GM18507 (cell line): Measurements from ENCODE around the gene UBE2R2.
"Not testable (repeated sequence)": the region's sequence is repeated elsewhere in the genome, so short reads cannot be mapped to it uniquely, and the experiment has no call there.

Source experiments
- DNase-seq: peaks from one replicate; pipeline ENCODE4 v3.0.0; 2011; ENCODE audit warnings: low read depth; ENCODE audit not compliant: insufficient read length; ENCODE audit errors: extremely low spot score
- FAIRE-seq: peaks from 2 replicates; lab custom pipeline; 2011; peaks lifted over from hg19 to GRCh38; lab: Jason Lieb, UNC

Gene UBE2R2

DNA sequence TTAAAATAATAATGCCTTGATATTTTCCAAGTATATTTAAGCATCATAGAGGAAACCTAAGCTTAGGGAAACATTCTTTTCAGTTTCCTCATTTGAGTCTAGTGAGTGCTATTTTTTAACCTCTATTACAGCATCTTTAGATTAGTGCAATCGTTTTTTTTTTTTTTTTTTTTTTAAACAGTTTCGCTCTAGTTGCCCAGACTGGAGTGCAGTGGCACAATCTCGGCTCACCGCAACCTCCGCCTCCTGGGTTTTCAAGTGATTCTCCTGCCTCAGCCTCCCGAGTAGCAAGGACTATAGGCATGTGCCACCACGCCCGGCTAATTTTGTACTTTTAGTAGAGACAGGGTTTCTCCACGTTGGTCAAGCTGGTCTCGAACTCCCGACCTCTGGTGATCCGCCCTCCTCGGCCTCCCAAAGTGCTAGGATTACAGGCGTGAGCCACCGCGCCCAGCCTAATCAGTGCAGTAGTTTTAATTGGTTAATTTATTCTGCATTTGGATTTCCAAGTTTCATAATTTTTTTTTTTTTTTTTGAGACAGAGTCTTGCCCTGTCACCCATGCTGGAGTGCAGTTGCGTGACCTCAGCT is 12.8 kb downstream of the UBE2R2 start:
- not testable (repeated sequence) for FAIRE-seq, DNase-seq

DNA sequence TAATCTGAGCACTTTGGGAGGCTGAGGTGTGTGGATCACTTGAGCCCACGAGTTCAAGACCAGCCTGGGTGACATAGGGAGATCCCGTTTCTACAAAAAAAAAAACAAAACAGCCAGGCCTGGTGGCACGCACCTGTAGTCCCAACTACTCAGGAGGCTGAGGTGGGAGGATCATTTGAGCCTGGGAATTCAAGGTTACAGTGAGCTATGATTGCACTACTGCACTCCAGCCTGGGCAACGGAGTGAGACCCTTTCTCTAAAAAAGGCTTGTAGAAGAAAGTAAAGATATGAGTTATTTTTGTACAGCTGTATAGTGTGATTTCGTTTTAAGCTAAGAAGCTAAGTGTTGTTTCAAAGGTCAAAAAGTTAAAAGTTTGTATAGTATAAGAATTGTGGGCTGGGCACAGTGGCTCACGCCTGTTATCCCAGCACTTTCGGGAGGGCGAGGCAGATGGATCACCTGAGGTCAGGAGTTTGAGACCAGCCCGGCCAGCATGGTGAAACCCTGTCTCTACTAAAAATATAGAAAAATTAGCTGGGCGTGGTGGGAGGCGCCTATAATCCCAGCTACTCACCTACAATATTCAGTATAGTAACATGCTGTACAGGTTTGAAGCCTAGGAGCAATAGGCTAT is 18.8 kb downstream of the UBE2R2 start:
- FAIRE-seq (no peak), DNase-seq (no peak)

DNA sequence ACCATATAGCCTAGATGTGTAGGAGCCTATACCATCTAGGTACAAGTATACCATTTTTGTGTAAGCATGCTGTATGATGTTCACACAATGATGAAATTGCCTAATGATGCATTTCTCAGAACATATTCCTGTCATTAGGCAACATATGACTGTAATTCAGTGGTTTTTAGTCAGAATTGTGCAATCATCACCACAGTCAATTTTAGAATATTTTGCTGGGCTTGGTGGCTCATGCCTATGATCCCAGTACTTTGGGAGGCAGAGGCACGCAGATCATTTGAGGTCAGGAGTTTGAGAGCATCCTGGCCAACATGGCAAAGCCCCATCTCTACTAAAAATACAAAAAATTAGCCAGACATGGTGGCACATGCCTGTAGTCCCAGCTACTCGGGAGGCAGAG is 19.3 kb downstream of the UBE2R2 start:
- FAIRE-seq, DNase-seq: not testable (repeated sequence)

DNA sequence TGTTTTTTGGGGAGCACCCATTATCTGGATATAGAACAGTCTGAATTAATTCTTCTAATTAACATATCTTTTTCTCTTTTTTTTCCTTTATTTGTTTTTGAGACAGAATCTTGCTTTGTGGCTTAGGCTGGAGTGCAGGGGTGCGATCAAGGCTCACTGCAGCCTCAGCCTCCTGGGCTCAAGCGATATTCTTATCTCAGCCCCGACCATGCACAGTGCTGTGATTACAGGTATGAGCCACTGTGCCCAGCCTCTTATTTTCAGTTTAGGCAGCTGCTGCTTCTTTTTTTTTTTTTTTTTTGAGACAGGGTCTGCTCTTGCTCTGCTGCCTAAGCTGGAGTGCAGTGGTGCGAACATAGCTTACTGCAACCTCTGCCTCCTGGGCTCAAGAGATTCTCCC is 20.2 kb downstream of the UBE2R2 start:
- FAIRE-seq (no peak), DNase-seq (no peak)

DNA sequence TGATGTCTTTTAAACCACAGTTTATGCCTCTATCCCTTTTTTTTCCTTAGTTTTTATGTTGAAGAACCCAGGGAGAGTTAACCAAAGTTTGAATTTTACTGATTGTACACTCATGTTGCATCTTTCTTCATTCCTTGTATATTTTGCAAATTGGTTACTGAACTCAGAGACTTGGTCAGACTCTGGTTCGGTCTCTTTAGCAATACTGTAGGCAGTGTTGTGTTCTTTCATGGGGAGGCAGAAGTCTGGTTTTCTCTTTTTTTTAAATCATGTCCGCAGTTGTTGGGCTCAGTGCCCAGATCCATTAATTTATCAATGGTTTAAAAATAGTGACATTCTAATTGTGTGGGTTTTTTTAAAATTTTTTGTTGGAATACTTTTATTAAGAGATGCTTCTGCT is 23.4 kb downstream of the UBE2R2 start:
- no peak for DNase-seq
- no peak for FAIRE-seq

DNA sequence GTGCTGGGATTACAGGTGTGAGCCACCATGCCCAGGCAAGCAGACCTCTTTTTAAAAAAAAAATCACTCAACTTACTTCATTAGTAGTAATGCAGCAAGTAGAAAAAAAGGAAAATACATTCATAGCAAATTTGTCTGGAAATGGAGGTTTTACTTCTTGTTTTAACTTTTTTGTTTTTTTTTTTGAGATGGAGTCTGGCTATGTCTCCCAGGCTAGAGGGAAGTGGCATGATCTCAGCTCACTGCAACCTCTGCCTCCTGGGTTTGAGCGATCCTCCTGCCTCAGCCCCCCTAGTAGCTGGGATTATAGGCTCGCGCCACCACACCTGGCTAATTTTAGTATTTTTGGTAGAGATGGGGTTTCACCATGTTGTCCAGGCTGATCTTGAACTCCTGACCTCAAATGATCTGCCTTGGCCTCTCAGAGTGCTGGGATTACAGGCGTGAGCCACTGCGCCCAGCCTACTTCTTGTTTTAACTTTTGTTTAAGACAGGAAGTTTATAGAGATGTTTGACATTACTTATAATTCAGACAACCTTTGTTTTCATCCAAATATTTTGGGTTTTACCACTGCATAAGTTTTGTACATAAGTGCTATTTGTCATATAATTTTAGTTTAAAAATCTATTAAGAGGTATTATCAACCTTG is 26.5 kb downstream of the UBE2R2 start:
- DNase-seq = no peak

DNA sequence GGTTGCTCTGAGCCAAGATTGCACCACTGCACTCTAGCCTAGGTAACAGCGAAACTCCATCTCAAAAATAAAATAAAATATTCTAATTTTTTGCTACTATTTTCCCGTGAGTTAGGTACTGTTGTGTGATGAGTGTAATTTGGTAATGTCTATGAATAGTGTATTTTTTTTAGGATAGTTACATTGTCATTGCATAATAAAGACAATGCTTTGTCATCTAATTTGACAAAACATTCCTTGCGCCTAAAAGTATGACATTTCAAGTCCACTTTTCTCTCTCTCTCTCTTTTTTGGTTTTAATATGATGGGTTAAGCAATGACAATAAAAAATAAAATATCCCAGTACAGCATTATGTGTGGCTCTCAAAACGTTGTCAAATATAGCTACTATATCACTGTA is 29.3 kb downstream of the UBE2R2 start:
- no peak for DNase-seq

More for the DNA sequence above, 26.5 kb downstream of the UBE2R2 start:
- no peak for FAIRE-seq

DNA sequence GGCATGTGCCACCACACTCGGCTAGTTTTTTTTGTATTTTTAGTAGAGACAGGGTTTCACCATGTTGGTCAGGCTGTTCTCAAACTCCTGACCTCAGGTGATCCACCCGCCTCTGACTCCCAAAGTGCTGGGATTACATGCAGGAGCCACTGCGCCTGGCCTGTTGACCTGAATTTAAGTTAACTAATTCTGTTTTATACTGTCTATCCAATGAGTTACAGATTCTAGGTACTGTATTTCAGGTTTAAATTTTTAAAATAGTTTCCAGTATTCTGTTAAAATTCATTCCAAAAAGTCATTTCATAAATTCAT is 30.9 kb downstream of the UBE2R2 start:
- not testable (repeated sequence) for FAIRE-seq

More for the DNA sequence above, 29.3 kb downstream of the UBE2R2 start:
- FAIRE-seq = no peak

DNA sequence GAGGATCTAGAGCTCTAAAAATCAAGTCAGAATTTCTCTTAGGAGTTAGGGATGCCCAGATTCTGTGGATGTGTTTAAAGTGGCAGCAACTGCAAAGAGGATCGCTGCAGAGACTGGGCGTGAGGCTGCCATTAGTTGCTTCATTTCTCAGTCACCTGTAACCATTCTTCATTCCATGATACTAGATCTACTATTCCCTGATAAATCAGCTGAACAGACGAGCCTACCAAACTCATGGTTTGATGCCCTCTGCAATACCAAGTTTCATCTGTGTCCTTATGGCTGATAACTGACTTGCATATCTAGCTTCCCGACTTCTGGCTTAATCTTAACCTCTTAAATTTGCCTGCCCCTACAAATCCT is 33.3 kb downstream of the UBE2R2 start:
- DNase-seq = no peak
- no peak for FAIRE-seq

More for the DNA sequence above, 30.9 kb downstream of the UBE2R2 start:
- not testable (repeated sequence) for DNase-seq

DNA sequence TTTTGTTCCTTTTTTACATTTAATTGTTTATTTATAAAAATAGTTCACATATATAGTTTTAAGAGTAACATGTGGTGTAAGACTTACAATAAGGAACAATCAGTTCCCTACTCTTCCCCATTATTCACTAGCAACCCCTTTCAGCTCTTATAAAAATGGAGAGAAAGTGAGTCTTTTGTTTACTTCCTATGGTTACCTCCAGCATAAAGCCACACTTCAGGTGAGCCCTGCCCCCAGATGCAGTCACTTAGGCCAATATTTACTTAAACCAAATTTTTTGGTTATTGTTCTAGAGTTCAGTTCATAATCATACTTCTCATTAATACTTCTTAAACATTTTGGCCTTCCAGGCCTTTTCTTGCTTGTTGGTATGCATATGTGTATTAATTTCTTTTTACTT is 33.7 kb downstream of the UBE2R2 start:
- no peak for DNase-seq
- peak; percentile 5 for FAIRE-seq

DNA sequence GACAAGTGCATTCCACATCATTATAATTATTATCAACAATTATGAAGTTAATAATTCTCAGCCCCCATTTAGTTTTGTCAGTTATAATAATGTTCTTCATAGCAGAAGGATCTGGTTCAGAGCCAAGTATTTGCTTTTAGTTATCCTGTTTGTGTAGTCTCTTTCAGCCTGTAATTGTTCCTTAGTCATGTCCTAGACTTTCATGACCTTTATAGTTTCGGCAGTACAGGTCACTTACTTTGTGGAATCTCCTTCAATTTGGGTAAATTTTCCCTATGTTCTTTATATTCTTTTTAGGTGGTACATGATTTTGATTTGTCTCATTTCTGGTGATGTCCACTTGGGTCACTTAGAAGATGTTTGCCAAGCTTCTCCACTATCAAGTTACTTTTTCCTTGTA is 34.3 kb downstream of the UBE2R2 start:
- DNase-seq (no peak), FAIRE-seq (no peak)

DNA sequence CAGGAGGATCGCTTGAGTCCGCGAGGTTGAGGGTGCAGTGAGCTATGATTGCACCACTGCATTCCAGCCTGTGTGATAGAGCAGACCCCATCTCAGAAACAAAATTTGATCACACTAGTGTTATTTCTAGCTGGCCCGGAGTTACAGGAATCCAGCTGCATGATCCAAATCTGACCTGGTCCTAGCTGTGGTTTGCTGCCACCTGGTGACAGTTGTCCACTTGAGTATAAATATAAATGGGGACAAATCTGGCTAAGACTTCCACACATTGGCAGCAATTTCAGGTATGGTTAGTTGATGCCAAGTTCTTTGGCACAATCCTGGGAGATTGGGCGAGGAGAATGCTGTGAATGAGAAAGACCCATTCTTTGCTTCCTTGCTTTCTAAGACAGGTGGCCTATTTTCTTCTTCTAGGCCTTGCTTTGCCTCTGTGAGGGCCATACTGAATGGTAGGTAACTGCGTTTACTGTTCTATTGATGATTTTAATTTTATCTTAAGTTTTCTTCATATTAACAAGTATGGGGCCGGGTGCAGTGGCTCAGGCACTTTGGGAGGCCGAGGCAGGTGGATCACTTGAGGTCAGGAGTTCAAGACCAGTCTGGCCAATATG is 35.4 kb downstream of the UBE2R2 start:
- DNase-seq (no peak), FAIRE-seq (peak; percentile 76)

DNA sequence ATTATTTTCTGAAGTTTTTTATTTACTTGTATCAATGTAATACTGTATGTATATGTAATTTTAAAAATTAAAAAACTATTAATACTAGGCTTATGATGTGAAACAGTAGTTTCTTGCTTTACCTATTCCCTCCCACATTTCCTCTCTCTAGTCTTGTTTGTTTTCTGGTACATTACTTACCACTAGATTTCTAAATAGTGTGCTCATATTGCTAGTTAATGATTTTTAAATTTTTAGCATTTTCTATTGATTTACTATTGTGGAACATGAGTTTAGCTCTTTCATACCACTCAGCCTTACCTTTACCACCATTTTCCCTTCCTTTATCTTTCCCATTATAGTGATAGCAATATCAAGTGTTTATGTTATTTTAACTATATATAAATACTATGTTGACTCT is 39.3 kb downstream of the UBE2R2 start:
- FAIRE-seq (no peak), DNase-seq (no peak)

DNA sequence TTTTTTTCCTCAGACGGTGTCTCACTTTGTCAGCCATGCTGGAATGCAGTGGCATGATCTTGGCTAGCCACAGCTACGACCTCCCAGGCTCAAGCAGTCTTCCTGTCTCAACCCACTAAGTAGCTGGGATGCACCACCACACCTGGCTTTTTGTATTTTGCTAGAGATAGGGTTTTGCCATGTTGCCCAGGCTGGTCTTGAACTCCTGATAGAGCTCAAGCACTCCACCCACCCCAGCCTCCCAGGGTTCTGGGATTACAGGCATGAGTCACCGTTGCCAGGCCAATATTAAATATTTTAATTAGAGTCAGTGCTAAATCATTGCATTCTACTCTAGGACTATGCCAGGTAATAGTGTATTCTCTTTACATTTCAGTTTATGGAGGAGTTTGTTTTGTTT is 41.5 kb downstream of the UBE2R2 start:
- no peak for DNase-seq
- FAIRE-seq = no peak

DNA sequence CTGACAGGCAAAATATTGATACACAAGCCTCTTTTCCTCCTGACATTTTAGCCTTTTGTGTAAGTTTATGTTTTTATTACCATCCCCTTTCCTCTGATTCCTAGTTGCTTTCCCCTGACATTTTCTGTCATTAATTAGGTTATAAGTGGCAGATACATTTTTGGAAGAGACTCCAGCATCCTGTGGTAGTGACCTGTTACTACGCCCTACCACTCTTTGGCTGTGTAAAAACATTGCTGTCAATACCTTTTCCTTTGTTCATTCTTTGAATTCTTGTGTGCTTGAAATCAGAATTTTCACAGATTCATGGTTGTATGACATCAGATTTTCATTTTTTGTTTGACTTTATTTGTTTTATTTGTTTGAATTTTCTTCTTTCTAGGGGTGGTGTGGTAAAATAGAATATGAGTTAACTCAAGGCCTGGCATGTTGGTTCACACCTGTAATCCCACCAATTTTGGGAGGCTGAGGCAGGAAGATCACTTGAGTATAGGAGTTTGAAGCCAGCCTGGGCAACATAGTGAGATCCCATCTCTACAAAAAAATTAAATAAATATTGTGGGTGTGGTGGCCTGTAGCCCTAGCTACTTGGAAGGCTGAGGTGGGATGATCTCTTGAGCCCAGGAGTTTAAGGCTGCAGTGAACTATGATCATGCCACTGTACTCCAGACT is 43.4 kb downstream of the UBE2R2 start:
- no peak for FAIRE-seq
- no peak for DNase-seq

DNA sequence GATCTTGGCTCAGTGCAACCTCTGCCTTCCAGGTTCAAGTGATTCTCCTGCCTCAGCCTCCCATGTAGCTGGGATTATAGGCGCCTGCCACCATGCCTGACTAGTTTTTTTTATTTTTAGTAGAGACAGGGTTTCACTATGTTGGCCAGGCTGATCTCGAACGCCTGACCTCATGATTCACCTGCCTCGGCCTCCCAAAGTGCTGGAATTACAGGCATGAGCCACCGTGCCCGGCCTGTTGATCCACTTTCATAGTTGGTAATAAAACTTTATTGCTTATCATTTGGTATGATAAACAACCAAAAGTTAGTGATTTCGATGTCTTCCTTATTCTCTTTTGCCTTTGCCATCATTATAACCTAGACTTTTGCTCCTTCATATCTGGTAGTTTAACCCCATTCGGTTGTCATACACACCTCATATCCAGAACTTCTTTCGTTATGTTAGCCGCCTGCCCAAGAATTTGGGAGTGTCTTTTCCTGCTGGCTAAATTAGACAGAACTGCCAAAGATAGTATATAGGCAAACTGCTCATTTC is 45.0 kb downstream of the UBE2R2 start:
- no peak for FAIRE-seq
- DNase-seq = no peak

DNA sequence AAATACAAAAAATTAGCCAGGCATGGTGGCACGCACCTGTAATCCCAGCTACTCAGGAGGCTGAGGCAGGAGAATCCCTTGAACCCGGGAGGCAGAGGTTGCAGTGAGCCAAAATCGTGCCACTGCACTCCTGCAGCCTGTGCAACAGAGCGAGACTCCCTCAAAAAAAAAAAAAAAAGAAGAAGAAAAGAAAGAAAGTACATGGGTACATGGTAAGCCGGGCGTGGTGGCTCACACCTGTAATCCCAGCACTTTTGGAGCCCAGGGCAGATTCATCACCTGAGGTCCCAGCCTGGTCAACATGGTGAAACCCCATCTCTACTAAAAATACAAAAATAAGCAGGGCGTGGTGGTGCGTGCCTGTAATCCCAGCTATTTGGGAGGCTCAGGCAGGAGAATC is 46.1 kb downstream of the UBE2R2 start:
- DNase-seq, FAIRE-seq: not testable (repeated sequence)

DNA sequence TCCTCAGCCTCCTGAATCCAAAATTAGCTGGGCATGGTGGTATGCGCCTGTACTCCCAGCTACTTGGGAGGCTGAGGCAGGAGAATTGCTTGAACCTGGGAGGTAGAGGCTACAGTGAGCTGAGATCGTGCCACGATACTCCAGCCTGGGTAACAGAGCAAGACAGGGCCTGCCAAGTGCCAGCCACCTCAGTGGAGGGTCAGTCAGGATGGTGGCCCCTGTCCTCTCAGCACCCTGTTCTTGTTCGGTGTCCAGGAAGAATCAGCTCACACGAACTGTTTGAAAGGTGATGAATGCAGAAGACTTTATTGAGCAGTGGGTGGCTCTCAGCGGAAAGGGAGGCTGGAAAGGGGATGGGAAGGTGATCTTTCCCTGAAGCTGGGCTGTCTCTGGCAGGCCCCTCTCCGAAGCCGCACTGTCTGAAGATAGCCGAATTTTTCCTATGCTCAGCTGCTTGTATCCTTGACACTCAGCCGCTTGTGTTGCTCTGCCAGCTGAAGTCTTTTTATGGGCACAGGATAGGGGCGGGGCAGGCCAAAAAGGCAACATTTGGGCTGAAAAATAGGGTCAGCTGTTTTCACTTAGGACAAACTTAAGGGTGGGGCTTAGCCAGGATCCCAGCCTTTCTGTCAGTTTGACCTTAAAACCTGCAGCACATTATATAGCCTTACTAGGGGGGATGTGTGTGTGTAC is 50.9 kb downstream of the UBE2R2 start:
- FAIRE-seq (no peak), DNase-seq (no peak)

DNA sequence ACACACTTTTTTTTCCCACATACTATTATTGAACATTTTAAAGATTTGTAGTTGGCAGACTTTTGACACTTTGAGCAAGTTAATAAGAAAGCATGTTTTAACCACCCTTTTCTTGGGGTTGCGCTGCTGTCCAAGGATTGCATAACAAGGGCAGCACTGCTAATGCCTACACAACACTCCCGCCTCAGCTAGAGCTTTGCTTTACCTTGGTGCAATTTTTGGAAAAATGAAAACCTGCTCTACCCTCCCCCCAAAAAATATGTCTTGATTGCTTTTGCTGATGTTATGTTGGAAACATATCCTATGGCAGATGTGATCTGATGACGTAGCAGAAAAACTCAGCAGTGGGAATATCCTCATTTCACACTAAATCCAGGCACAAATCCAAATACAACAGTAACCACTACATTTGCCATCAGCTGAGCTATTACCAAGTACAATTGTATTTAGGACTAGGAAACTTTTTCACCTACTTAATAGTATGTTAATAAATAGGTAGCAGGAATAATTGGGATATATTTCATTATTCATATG is 51.5 kb downstream of the UBE2R2 start:
- FAIRE-seq (no peak), DNase-seq (no peak)
